ENCODE measurements around the gene MIF4GD. TPM values are rescaled to one million over a fixed set of nuclear protein-coding genes. Genes with fewer than 3 reads are reported as not detected.

MIF4GD gene
- total RNA-seq, 1 experiment from 2014 or later: 14.7 TPM

- Histone ChIP-seq H3K27me3 (replicated peaks; ENCODE audit: insufficient read depth, low read depth, low read length, poor library complexity) (no peaks in the 10 kb centered on the region), H3K4me1 (ENCODE audit: insufficient read depth, low read length, poor library complexity, severe bottlenecking) (no peaks in the 10 kb centered on the region), H3K9me3 (ENCODE audit: low read depth, low read length, poor library complexity, severe bottlenecking) (no peaks in the 10 kb centered on the region), H3K36me3 (ENCODE audit: insufficient read depth, low read length, poor library complexity, severe bottlenecking) (peaks cover 13% of the 10 kb centered on the region), H3K27ac (ENCODE audit: low read depth, low read length, poor library complexity, severe bottlenecking) (peak overlapping the region; percentile 90), H3K4me3 (ENCODE audit: low read depth, low read length, poor library complexity, severe bottlenecking) (peak overlapping the region; percentile 87)
- TSS peak; percentile 85 for BruUV-seq (replicated peaks)
- ChIA-PET CTCF (interaction anchor here (1.4 kb wide), 1 partner anchor 19 kb away, joined by 16 read pairs; the partner anchor contains the start of gene MIF4GD), POLR2A (ENCODE audit: low non-redundant PET) (interaction anchor here (0.6 to 1.4 kb wide), 2 partner anchors 19 to 40 kb away, joined by 5 read pairs; partner anchors contain the start of gene MIF4GD)
- TF ChIP-seq EZH2 (IDR thresholded peaks at IDR 0.05; ENCODE audit: borderline replicate concordance, low read depth, low read length, poor library complexity, severe bottlenecking) (no peak), CTCF (conservative IDR thresholded peaks at IDR 0.05; ENCODE audit: low read depth, low read length) (0 out of 2 replicates have a peak, but pooled peaks have one; percentile 24)
- intact Hi-C loops (cut with micrococcal nuclease; ENCODE audit: unreplicated experiment): no loop called here
- peak; percentile 74 for DNase-seq (ENCODE audit: low spot score)
Measured at GRCh38 chr17:75289832-75290337, 18.9 kb upstream of the MIF4GD start.

GRCh38 chr17:75289115-75289831 lies 18.2 kb upstream of the MIF4GD start, which contains the start of gene SLC25A19:
SLC25A19 (minus strand) TSS chr17:75289433; CDS start chr17:75286764, 2,669 bp downstream.
- TF ChIP-seq CTCF (conservative IDR thresholded peaks at IDR 0.05; ENCODE audit: low read depth, low read length) (no peak), EZH2 (IDR thresholded peaks at IDR 0.05; ENCODE audit: borderline replicate concordance, low read depth, low read length, poor library complexity, severe bottlenecking) (no peak)
- Histone ChIP-seq H3K9me3 (ENCODE audit: low read depth, low read length, poor library complexity, severe bottlenecking) (no peaks in the 10 kb centered on the region), H3K4me1 (ENCODE audit: insufficient read depth, low read length, poor library complexity, severe bottlenecking) (no peaks in the 10 kb centered on the region), H3K36me3 (ENCODE audit: insufficient read depth, low read length, poor library complexity, severe bottlenecking) (peaks cover 13% of the 10 kb centered on the region), H3K27ac (ENCODE audit: low read depth, low read length, poor library complexity, severe bottlenecking) (peak within 1 kb of the TSS; percentile 90), H3K27me3 (replicated peaks; ENCODE audit: insufficient read depth, low read depth, low read length, poor library complexity) (no peaks in the 10 kb centered on the region), H3K4me3 (ENCODE audit: low read depth, low read length, poor library complexity, severe bottlenecking) (peak within 1 kb of the TSS; percentile 87)
- DNase-seq (ENCODE audit: low spot score): peak; percentile 99
- intact Hi-C loops (cut with micrococcal nuclease; ENCODE audit: unreplicated experiment): no loop called here
- POLR2A ChIA-PET (ENCODE audit: low non-redundant PET): interaction anchor here (0.6 to 1.4 kb wide), 2 partner anchors 18 to 39 kb away, joined by 5 read pairs; partner anchors contain the start of gene MIF4GD
- CTCF ChIA-PET: interaction anchor here (0.7 to 1.4 kb wide), 2 partner anchors 18 to 34 kb away, joined by 15 to 16 read pairs; partner anchors contain the start of gene MIF4GD
- BruUV-seq (replicated peaks): no TSS peak

- Histone ChIP-seq H3K27me3 (replicated peaks; ENCODE audit: insufficient read depth, low read depth, low read length, poor library complexity) (no peaks in the 10 kb centered on the region), H3K4me1 (ENCODE audit: insufficient read depth, low read length, poor library complexity, severe bottlenecking) (no peaks in the 10 kb centered on the region), H3K36me3 (ENCODE audit: insufficient read depth, low read length, poor library complexity, severe bottlenecking) (peaks cover 13% of the 10 kb centered on the region), H3K9me3 (ENCODE audit: low read depth, low read length, poor library complexity, severe bottlenecking) (no peaks in the 10 kb centered on the region), H3K27ac (ENCODE audit: low read depth, low read length, poor library complexity, severe bottlenecking) (peak overlapping the region; percentile 90), H3K4me3 (ENCODE audit: low read depth, low read length, poor library complexity, severe bottlenecking) (peak overlapping the region; percentile 87)
- POLR2A ChIA-PET (ENCODE audit: low non-redundant PET): interaction anchor here (1.4 kb wide), 1 partner anchor 18 kb away, joined by 5 read pairs; the partner anchor contains the start of gene MIF4GD
- CTCF ChIA-PET: interaction anchor here (0.7 to 1.4 kb wide), 2 partner anchors 18 to 34 kb away, joined by 15 to 16 read pairs; partner anchors contain the start of gene MIF4GD
- DNase-seq (ENCODE audit: low spot score): peak; percentile 41
- intact Hi-C loops (cut with micrococcal nuclease; ENCODE audit: unreplicated experiment): no loop called here
- no TSS peak for BruUV-seq (replicated peaks)
- TF ChIP-seq CTCF (conservative IDR thresholded peaks at IDR 0.05; ENCODE audit: low read depth, low read length): no peak
- no peak for TF ChIP-seq EZH2 (IDR thresholded peaks at IDR 0.05; ENCODE audit: borderline replicate concordance, low read depth, low read length, poor library complexity, severe bottlenecking)
Measured at GRCh38 chr17:75288770-75289114, 17.7 kb upstream of the MIF4GD start.
